Mucosa of rectum (tissue), 2 donors: ENCODE results near the gene MRGPRF.
A peak's percentile ranks its signal among the peaks of the same experiment; 100 is the strongest.

Experiments used
- H3K27ac ChIP-seq, 2 donors: one replicate each; pipeline ENCODE4 v1.7.0; 2013; ENCODE audit warnings: inconsistent platforms in 2 of 2, low read depth in 2 of 2, low read length in 2 of 2
- H3K27me3 ChIP-seq, 2 donors: one replicate each; pipeline ENCODE4 v1.7.0; 2013; ENCODE audit warnings: low read length in 2 of 2; ENCODE audit not compliant: control insufficient read depth in 2 of 2, insufficient read depth in 2 of 2
- H3K36me3 ChIP-seq, 2 donors: one replicate each; pipeline ENCODE4 v1.7.0; 2013; ENCODE audit warnings: low read length in 2 of 2; ENCODE audit not compliant: control insufficient read depth in 2 of 2, insufficient read depth in 2 of 2
- H3K4me1 ChIP-seq, 2 donors: one replicate each; pipeline ENCODE4 v1.7.0; 2013; ENCODE audit warnings: low read length in 2 of 2, mild to moderate bottlenecking in 1 of 2; ENCODE audit not compliant: control insufficient read depth in 2 of 2, insufficient read depth in 2 of 2
- H3K4me3 ChIP-seq, 2 donors: one replicate each; pipeline ENCODE4 v1.7.0; 2013; ENCODE audit warnings: low read length in 2 of 2
- H3K9ac ChIP-seq, 2 donors: one replicate each; pipeline ENCODE4 v1.7.0; 2013; ENCODE audit warnings: low read length in 2 of 2, low read depth in 1 of 2, mild to moderate bottlenecking in 1 of 2
- H3K9me3 ChIP-seq, 2 donors: one replicate each; pipeline ENCODE4 v1.7.0; 2013; ENCODE audit warnings: low read length in 2 of 2; ENCODE audit not compliant: control insufficient read depth in 2 of 2
- donor health status: healthy.
- donor health status: Normal muscosa, but diverticular disease.

Gene MRGPRF

DNA sequence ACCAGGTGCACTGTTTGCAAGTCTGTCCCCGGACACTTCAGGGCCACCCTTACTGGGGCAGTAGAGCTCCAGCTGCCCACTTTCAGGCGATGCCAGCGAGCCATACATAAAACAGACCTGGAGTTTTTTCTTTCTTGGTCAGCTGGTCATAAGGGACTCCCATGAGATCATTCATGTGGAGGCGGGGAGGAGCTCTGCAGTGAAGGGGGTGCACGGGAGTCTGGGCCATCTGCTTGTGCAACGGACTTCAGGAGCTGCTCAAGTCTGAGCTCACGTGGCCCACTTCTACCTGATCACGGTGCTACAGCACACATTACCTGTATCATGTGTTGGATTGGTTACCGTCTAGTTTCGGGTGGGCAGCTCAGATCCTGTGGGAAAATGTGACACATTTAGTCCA is 9.2 kb upstream of the MRGPRF start:
- H3K4me1 ChIP-seq: no peaks in the 10 kb centered on the region

DNA sequence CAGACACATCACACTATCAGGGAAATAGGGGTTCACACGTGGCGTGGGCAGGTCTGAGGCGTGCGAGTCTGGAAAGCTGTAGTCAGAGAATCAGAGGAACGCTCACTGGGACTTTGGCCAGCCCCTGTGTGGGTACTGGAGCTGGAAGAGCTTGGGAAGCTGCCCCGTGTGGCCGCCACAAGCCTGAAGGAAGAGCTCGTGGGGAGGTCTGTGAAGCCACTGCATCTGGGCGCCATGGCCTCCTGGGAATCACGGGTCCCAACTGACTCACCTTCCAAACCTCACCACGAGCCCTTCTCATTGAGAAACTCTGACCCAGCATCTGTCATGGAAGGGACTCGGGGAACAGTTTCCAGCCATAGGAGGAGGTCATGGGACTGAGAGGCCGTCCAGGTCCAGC is 5.9 kb upstream of the MRGPRF start:
- Histone ChIP-seq H3K4me3 (no peak overlapping the region), H3K9me3 (no peaks in the 10 kb centered on the region), H3K36me3 (no peaks in the 10 kb centered on the region), H3K4me1 (no peaks in the 10 kb centered on the region), H3K27ac (peak overlapping the region in 1 of 2 donors; percentile 16), H3K27me3 (peaks cover 0 to 5% of the 10 kb centered on the region in 2 donors), H3K9ac (no peak overlapping the region)

More for the DNA sequence above, 9.2 kb upstream of the MRGPRF start:
- H3K4me3 ChIP-seq: no peak overlapping the region
- H3K9me3 ChIP-seq: no peaks in the 10 kb centered on the region
- H3K27me3 ChIP-seq: no peaks in the 10 kb centered on the region
- H3K27ac ChIP-seq: no peak overlapping the region
- H3K9ac ChIP-seq: no peak overlapping the region
- H3K36me3 ChIP-seq: no peaks in the 10 kb centered on the region

DNA sequence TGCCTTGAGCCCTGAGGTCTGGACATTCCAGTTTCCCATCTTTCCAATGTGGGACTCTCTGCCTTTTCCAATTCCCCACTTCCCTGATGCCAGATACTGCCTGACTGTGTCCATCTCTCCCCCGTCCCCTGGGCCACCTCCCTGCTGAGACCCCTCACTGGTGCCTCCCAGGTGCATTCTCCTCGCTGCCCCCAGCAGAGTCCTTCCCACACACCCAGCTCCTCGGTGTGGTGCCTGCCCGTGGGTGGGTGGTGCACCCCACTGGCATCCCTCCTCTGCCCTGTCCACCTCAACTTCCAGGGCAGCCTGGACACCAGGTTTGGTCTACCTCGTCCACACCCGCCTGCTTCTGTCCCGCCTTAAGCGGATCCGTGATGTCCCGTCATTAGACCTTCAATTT is 4.9 kb upstream of the MRGPRF start:
- H3K4me3 ChIP-seq: no peak overlapping the region
- H3K27ac ChIP-seq: no peak overlapping the region
- H3K9ac ChIP-seq: no peak overlapping the region
- H3K9me3 ChIP-seq: no peaks in the 10 kb centered on the region
- H3K4me1 ChIP-seq: no peaks in the 10 kb centered on the region
- peaks cover 4 to 6% of the 10 kb centered on the region in 2 donors for H3K27me3 ChIP-seq
- no peaks in the 10 kb centered on the region for H3K36me3 ChIP-seq

GRCh38 chr11:69014898-69015549 is 2.0 kb upstream of the MRGPRF start:
- peaks cover 4 to 6% of the 10 kb centered on the region in 2 donors for H3K4me1 ChIP-seq

DNA sequence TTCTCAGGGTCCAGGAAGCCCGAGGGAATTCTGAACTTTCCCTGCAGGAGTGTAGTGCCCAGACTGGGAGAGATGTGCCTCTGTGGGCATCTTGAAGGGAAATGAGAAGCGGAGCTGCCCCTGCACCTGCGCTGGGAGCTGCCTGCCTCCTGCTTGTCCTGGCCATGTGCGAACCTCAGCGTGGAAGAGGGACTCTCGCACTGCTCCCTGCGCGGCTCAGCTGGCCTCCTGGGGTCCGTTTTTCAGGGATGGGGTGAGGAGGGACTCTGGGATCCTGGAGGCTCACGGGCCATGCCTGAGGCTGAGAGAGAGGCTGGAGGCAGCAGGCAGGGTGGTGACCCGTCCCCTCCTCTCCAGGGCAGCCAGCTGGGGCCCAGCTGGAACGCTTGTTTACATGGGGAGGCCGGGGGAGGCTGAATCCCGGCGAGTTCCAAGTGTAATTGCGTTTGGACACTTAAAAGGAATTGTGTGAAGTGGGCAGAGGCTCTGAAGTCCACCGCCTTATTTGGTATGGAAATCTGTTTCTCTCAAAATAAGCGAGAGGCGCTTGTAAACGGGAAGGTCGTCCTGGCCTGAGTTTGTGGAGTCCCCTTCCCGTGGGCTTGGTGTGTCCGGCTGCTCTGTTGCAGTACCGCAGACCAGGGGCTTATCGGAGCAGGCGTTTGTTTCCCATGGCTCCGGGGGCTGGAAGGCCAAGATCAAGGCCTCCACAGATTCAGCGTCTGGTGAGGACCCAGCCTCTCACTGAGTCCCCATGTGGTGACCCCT is 1.2 kb upstream of the MRGPRF start:
- H3K36me3 ChIP-seq: no peaks in the 10 kb centered on the region
- H3K9ac ChIP-seq: peak overlapping the region; percentile 30 to 32
- no peaks in the 10 kb centered on the region for H3K9me3 ChIP-seq
- H3K27ac ChIP-seq: peak overlapping the region; percentile 77 to 85
- H3K4me3 ChIP-seq: peak overlapping the region; percentile 27 to 31
- peaks cover 15% of the 10 kb centered on the region in 2 donors for H3K27me3 ChIP-seq
- H3K4me1 ChIP-seq: peaks cover 4 to 10% of the 10 kb centered on the region in 2 donors

More at GRCh38 chr11:69014898-69015549, 2.0 kb upstream of the MRGPRF start:
- peaks cover 13 to 15% of the 10 kb centered on the region in 2 donors for H3K27me3 ChIP-seq
- H3K9me3 ChIP-seq: no peaks in the 10 kb centered on the region
- peak overlapping the region; percentile 30 to 32 for H3K9ac ChIP-seq
- H3K27ac ChIP-seq: peak overlapping the region; percentile 69 to 85
- no peaks in the 10 kb centered on the region for H3K36me3 ChIP-seq
- no peak overlapping the region for H3K4me3 ChIP-seq

DNA sequence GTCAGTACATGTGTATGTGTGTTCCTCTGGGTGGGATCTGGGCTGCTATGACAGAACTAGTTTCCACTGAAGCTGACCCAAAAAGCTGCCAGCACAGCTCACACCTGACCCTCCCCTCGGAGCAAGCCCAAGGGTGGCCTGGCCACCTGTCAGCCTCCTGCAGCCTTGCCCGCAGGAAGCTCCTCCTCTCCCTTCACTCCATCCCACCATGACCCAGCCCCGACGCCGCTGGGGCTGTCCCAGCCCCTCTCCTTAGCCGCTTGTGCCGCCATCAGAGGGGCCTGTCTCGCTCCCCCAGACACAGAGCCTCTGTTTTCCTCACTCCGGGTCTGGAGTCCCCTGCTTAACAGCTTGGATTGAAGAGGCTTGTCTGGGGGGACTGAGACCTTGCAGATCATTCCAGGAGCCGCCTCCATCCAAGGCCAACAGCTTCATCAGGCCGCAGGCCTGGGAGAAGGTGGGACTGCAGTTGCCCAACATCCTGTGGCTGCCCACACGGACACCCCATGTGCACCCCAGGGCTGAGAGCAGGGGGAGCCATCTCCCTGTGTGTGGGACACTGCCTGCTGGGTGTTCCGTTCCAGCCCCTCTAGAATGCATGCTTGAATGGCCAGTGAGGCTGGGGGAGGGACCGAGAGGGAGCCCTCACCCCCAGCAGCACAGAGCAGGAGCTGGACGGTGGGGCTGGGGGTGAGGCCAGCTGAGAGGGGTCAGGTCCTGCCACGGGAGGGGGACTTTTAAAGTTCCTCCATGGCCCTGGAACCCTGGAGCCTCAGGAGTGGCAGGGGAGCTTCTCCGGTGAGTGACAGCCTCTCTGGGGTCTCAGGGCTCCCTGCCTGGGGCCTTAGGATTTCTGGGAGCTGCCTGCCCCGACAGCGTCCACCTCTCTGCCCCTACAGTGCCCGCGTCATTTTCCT is 696 bp downstream of the MRGPRF start:
- H3K4me3 ChIP-seq: peak overlapping the region; percentile 54 to 67
- peaks cover 17 to 18% of the 10 kb centered on the region in 2 donors for H3K4me1 ChIP-seq
- H3K36me3 ChIP-seq: no peaks in the 10 kb centered on the region
- H3K9me3 ChIP-seq: no peaks in the 10 kb centered on the region
- peak overlapping the region; percentile 77 to 85 for H3K27ac ChIP-seq
- H3K9ac ChIP-seq: peak overlapping the region; percentile 52 to 63
- peaks cover 15 to 19% of the 10 kb centered on the region in 2 donors for H3K27me3 ChIP-seq

DNA sequence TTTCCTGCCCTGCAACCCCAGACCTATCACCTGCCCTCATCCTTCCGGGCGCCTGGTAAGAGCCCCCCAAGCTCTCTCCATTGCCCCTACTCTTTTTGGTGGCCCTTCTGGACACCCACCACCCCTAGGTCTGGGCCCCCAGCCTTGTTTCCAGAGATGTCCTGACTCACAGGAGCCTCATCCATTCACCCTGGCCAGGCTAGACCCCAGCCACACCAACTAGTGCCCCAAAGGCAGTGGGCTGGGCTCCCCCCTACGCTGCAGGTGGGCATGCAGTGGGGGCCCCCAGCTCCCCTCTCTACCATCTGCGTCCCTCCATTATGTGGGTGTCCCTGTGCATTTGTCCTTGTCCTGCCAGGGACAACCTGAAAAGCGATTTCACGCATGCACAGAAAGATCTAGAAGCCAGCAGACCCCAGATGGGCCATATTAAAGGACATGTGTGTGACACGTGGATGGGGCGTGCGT is 1.4 kb downstream of the MRGPRF start:
- H3K27ac ChIP-seq: peak overlapping the region; percentile 77 to 85
- no peaks in the 10 kb centered on the region for H3K36me3 ChIP-seq
- peak overlapping the region in 1 of 2 donors; percentile 52 for H3K9ac ChIP-seq
- H3K4me1 ChIP-seq: peaks cover 17 to 18% of the 10 kb centered on the region in 2 donors
- peaks cover 15 to 19% of the 10 kb centered on the region in 2 donors for H3K27me3 ChIP-seq
- H3K9me3 ChIP-seq: no peaks in the 10 kb centered on the region
- H3K4me3 ChIP-seq: peak overlapping the region; percentile 54 to 67

- Histone ChIP-seq H3K27ac (peak overlapping the region; percentile 51 to 85), H3K27me3 (peaks cover 15 to 19% of the 10 kb centered on the region in 2 donors), H3K4me1 (peaks cover 18 to 19% of the 10 kb centered on the region in 2 donors), H3K4me3 (peak overlapping the region; percentile 38 to 67), H3K9me3 (no peaks in the 10 kb centered on the region), H3K36me3 (no peaks in the 10 kb centered on the region), H3K9ac (peak overlapping the region; percentile 32 to 52)
Measured at GRCh38 chr11:69010964-69011623, 2.0 kb downstream of the MRGPRF start.

DNA sequence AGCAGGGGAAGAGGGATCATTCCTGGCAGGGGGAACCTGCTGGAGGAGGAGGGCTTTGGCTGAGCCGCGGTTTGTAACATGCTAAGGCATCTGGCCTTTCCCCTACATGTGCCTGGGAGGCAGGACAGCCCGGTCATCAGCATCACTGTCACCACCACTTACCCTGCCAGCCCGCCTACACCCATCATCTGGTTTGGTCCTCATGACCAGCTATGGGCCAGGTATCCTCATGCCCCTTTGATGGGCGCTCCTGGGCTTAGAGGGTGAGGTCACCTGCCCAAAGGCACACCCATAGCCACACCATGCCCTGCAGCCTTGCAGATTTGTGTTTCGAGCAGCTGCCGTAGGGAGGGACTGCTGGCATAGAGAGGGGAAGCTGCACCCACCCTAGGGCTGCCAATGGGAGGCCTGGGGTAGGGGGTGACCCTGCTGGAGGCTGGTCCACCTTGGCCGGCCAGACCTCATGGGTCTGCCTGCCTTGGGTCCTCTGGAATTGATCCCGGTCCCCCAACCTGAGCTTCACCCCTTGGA is 2.6 kb downstream of the MRGPRF start:
- peaks cover 18 to 19% of the 10 kb centered on the region in 2 donors for H3K4me1 ChIP-seq
- H3K36me3 ChIP-seq: no peaks in the 10 kb centered on the region
- H3K9ac ChIP-seq: peak overlapping the region; percentile 26 to 52
- peak overlapping the region; percentile 46 to 83 for H3K27ac ChIP-seq
- peak overlapping the region; percentile 10 to 67 for H3K4me3 ChIP-seq
- H3K27me3 ChIP-seq: peaks cover 15 to 19% of the 10 kb centered on the region in 2 donors
- no peaks in the 10 kb centered on the region for H3K9me3 ChIP-seq
